Prostate gland (tissue), 2 donors: Measurements from ENCODE around the gene ZNF74. TPM values are rescaled to one million over a fixed set of nuclear protein-coding genes. Genes with fewer than 3 reads are reported as not detected.

Source experiments
- DNase-seq: peaks from one replicate; pipeline ENCODE4 v3.0.0-alpha.2; 2019; ENCODE audit warnings: low spot score
- H3K27ac ChIP-seq, 2 donors: fragments of 200-600 bp; sonication (generic); 2 replicates each; pipeline ENCODE4 v1.5.1; 2017 to 2019
- H3K27me3 ChIP-seq: fragments of 200-600 bp; sonication (generic); replicated peaks from 2 replicates; pipeline ENCODE4 v1.5.1; 2019; ENCODE audit not compliant: insufficient read depth
- H3K36me3 ChIP-seq, 2 donors: fragments of 200-600 bp; sonication (generic); 1 replicate in 1 of 2; 2 replicates in 1 of 2; pipeline versions ENCODE4 v1.5.1 to v1.8.1; 2017 to 2019
- H3K4me1 ChIP-seq: fragments of 200-600 bp; sonication (generic); replicated peaks from 2 replicates; pipeline ENCODE4 v1.5.1; 2019
- H3K4me3 ChIP-seq, 2 donors: fragments of 200-600 bp; sonication (generic); 2 replicates each; pipeline ENCODE4 v1.5.1; 2017 to 2019
- H3K9me3 ChIP-seq: fragments of 200-600 bp; sonication (generic); 2 replicates; pipeline ENCODE4 v1.5.1; 2017
- POLR2A ChIP-seq: fragments of 450-650 bp; IDR thresholded peaks from one replicate; pipeline ENCODE4 v1.6.1; 2016; ENCODE audit warnings: antibody characterized with exemption, mild to moderate bottlenecking
- POLR2AphosphoS5 ChIP-seq: sonication (generic); formaldehyde crosslinking; IDR thresholded peaks from one replicate; pipeline ENCODE4 v1.6.1; 2017; ENCODE audit warnings: antibody characterized with exemption
- WGBS: methylation state at CpG from one replicate; pipeline ENCODE4 v1.1.5; 2018; 5-methylcytosine and 5-hydroxymethylcytosine counted together
- intact Hi-C: fragments of 100-400 bp; cut with DNase I; formaldehyde crosslinking; loops from one replicate; pipeline ENCODE4 v1.14.2; 2022
- total RNA-seq, 2 donors: library from RNA; depleted of rRNA; stranded (reverse); fragments of >200 nt; gene quantifications; one replicate each; pipeline ENCODE4 v1.1.0, GENCODE V29; 2016
- TF ChIP-seq, protein P1 (sequence below), 4 experiments: fragments of 200-600 bp in 2 of 4; fragments of 450-650 bp in 2 of 4; sonication (generic) in 2 of 4; IDR thresholded peaks; 1 replicate in 3 of 4; 2 replicates in 1 of 4; pipeline ENCODE4 v1.5.1; 2016 to 2019; ENCODE audit warnings: antibody characterized with exemption in 4 of 4, mild to moderate bottlenecking in 2 of 4, moderate library complexity in 2 of 4

Gene ZNF74
- total RNA-seq, 2 donors from 2014 or later: 17.0 to 41.6 TPM

- H3K4me3 ChIP-seq: no peak overlapping the region
- intact Hi-C loops: no loop called here
- DNase-seq: no peak
- H3K4me1 ChIP-seq: no peaks in the 10 kb centered on the region
- no peaks in the 10 kb centered on the region for H3K36me3 ChIP-seq
- H3K27me3 ChIP-seq: no peaks in the 10 kb centered on the region
- WGBS: 91% methylated on average over 15 of the region's 15 CpGs
- no peaks in the 10 kb centered on the region for H3K9me3 ChIP-seq
- H3K27ac ChIP-seq: no peak overlapping the region
- TF ChIP-seq, protein P1, sequence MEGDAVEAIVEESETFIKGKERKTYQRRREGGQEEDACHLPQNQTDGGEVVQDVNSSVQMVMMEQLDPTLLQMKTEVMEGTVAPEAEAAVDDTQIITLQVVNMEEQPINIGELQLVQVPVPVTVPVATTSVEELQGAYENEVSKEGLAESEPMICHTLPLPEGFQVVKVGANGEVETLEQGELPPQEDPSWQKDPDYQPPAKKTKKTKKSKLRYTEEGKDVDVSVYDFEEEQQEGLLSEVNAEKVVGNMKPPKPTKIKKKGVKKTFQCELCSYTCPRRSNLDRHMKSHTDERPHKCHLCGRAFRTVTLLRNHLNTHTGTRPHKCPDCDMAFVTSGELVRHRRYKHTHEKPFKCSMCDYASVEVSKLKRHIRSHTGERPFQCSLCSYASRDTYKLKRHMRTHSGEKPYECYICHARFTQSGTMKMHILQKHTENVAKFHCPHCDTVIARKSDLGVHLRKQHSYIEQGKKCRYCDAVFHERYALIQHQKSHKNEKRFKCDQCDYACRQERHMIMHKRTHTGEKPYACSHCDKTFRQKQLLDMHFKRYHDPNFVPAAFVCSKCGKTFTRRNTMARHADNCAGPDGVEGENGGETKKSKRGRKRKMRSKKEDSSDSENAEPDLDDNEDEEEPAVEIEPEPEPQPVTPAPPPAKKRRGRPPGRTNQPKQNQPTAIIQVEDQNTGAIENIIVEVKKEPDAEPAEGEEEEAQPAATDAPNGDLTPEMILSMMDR (IDR thresholded peaks at IDR 0.05): no peak
- TF ChIP-seq POLR2A (no peak), POLR2AphosphoS5 (no peak)
These were observed 6.8 kb downstream of the ZNF74 start for GRCh38 chr22:20400606-20401375.

DNA sequence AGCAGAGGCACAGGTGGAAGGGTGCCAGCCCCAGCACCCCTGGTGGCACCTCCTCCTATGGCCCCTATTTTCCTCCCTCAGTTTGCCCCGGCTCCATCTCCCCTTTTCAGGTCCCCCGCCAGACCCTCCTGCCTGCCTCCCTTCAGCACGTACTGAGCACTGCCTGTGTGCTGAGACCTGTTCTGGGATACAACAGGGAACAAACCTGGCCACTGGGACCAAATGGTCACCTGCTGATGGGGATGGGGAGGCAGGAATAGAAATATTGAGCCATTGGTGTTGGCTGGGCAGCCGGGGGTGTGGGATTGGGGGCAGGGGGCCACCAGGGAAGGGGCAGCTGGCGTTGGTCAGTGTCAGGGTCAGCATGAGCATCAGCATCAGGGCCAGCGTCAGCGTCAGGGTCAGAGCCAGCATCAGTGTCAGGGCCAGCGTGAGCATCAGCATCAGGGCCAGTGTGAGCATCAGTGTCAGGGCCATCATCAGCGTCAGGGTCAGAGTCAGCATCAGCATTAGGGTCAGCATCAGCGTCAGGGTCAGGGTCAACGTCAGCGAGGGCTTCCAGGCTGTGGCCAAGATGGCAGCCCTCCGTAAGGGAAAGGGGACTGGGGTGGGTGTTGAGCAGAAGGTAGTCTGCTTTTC is 7.5 kb downstream of the ZNF74 start:
- Histone ChIP-seq H3K4me1 (no peaks in the 10 kb centered on the region), H3K36me3 (no peaks in the 10 kb centered on the region), H3K27ac (no peak overlapping the region), H3K9me3 (no peaks in the 10 kb centered on the region), H3K27me3 (no peaks in the 10 kb centered on the region), H3K4me3 (no peak overlapping the region)
- intact Hi-C loops: no loop called here
- WGBS: 95% methylated on average over 13 of the region's 13 CpGs
- no peak for DNase-seq
- TF ChIP-seq POLR2AphosphoS5 (no peak), POLR2A (no peak)
- TF ChIP-seq, protein P1 (IDR thresholded peaks at IDR 0.05): no peak

DNA sequence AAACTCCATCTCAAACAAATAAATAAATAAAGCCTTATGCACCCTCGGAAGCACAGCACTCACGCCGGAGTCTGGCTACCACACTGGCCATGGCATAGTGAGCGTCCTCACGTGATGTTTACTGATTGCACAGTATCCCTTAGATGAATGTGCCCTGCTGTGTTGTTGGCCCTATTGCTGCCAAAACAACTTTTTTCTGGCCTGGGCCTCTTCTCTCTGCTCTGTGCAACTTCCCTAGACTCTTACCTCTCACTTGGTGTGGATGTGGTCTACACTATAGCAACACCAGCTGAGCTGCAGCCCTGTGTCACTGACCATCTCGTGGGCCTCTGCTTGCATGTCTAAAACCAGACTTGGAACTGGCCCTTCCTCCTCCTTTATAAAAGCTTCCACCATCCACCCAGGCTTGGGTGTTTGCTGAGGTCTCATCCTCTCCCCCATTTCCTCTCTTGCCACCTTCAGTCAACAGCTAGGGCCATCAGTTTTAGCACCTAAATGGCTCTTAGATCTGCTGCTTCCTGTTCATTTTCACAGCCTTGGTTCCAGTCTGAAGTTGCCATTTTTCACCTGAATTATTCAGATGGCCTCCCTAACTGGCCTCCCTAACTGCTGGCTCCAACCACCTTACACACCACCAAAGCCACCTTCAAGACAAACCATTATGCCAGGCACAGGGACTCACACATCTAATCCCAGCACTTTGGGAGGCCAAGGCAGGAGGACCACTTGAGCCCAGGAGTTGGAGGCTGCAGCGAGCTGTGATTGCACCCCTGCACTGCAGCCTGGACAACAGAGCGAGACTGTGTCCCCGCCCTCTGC is 9.2 kb downstream of the ZNF74 start:
- DNase-seq: no peak
- WGBS: 95% methylated on average over 9 of the region's 9 CpGs
- intact Hi-C loops: no loop called here
- Histone ChIP-seq H3K27me3 (no peaks in the 10 kb centered on the region), H3K9me3 (no peaks in the 10 kb centered on the region), H3K27ac (no peak overlapping the region), H3K4me1 (no peaks in the 10 kb centered on the region), H3K36me3 (no peaks in the 10 kb centered on the region), H3K4me3 (no peak overlapping the region)
- TF ChIP-seq POLR2A: no peak
- no peak for TF ChIP-seq POLR2AphosphoS5
- TF ChIP-seq, protein P1 (IDR thresholded peaks at IDR 0.05): no peak

GRCh38 chr22:20403779-20404140 is 9.8 kb downstream of the ZNF74 start:
- intact Hi-C loops: no loop called here
- no peaks in the 10 kb centered on the region for H3K36me3 ChIP-seq
- 92% methylated on average over 6 of the region's 6 CpGs for WGBS
- no peak overlapping the region for H3K27ac ChIP-seq
- H3K27me3 ChIP-seq: no peaks in the 10 kb centered on the region
- no peaks in the 10 kb centered on the region for H3K9me3 ChIP-seq
- H3K4me1 ChIP-seq: no peaks in the 10 kb centered on the region
- no peak for DNase-seq
- H3K4me3 ChIP-seq: no peak overlapping the region
- TF ChIP-seq POLR2AphosphoS5: no peak

- no peak overlapping the region for H3K27ac ChIP-seq
- 91% methylated on average over 18 of the region's 18 CpGs for WGBS
- no peaks in the 10 kb centered on the region for H3K27me3 ChIP-seq
- intact Hi-C loops: no loop called here
- DNase-seq: no peak
- no peaks in the 10 kb centered on the region for H3K9me3 ChIP-seq
- TF ChIP-seq POLR2A (no peak), POLR2AphosphoS5 (no peak)
- TF ChIP-seq, protein P1 (IDR thresholded peaks at IDR 0.05): no peak
- no peak overlapping the region for H3K4me3 ChIP-seq
- no peaks in the 10 kb centered on the region for H3K36me3 ChIP-seq
- H3K4me1 ChIP-seq: no peaks in the 10 kb centered on the region
These were observed 10.9 kb downstream of the ZNF74 start for GRCh38 chr22:20404881-20405280.
